HEK293 (cell line): ENCODE results near the gene CUL7.
A peak's percentile ranks its signal among the peaks of the same experiment; 100 is the strongest.

Source experiments
- GFI1B ChIP-seq: fragments of 450-650 bp; formaldehyde crosslinking; IDR thresholded peaks from 2 replicates; pipeline ENCODE4 v1.5.1; 2016; ENCODE audit warnings: missing biosample characterization, missing genetic modification characterization
- OVOL3 ChIP-seq: fragments of 450-650 bp; formaldehyde crosslinking; IDR thresholded peaks from 2 replicates; pipeline ENCODE4 v1.5.1; 2016; ENCODE audit warnings: missing biosample characterization, missing genetic modification characterization
- REPIN1 ChIP-seq: fragments of 450-650 bp; formaldehyde crosslinking; IDR thresholded peaks from 2 replicates; pipeline ENCODE4 v1.5.1; 2017; ENCODE audit warnings: missing biosample characterization, missing genetic modification characterization, low read depth
- WT1 ChIP-seq: fragments of 450-650 bp; formaldehyde crosslinking; IDR thresholded peaks from 2 replicates; pipeline ENCODE4 v1.5.1; 2016; ENCODE audit warnings: missing biosample characterization, missing genetic modification characterization
- ZBTB8A ChIP-seq: fragments of 450-650 bp; formaldehyde crosslinking; IDR thresholded peaks from 2 replicates; pipeline ENCODE4 v1.5.1; 2016; ENCODE audit warnings: missing biosample characterization, missing genetic modification characterization
- ZFHX2 ChIP-seq: fragments of 450-650 bp; formaldehyde crosslinking; conservative IDR thresholded peaks from 2 replicates; pipeline ENCODE4 v1.5.1; 2016; ENCODE audit warnings: missing biosample characterization, missing genetic modification characterization
- ZNF121 ChIP-seq: fragments of 450-650 bp; formaldehyde crosslinking; IDR thresholded peaks from 2 replicates; pipeline ENCODE4 v1.5.1; 2016; ENCODE audit warnings: missing biosample characterization, missing genetic modification characterization
- ZNF2 ChIP-seq: fragments of 450-650 bp; formaldehyde crosslinking; IDR thresholded peaks from 2 replicates; pipeline ENCODE4 v1.5.1; 2016; ENCODE audit warnings: missing biosample characterization, missing genetic modification characterization
- ZNF221 ChIP-seq: fragments of 450-650 bp; formaldehyde crosslinking; IDR thresholded peaks from 2 replicates; pipeline ENCODE4 v1.5.1; 2017; ENCODE audit warnings: missing biosample characterization, missing genetic modification characterization, borderline replicate concordance
- ZNF274 ChIP-seq, 2 experiments: fragments of 200-500 bp in 1 of 2; fragments of 450-650 bp in 1 of 2; sonication (Bioruptor generic) in 1 of 2; formaldehyde crosslinking in 1 of 2; IDR thresholded peaks; 2 replicates each; pipeline versions ENCODE4 v1.5.1 to v1.6.1; 2014 to 2016; ENCODE audit warnings: borderline replicate concordance in 1 of 2, inconsistent platforms in 1 of 2, low read length in 1 of 2, missing biosample characterization in 1 of 2, missing genetic modification characterization in 1 of 2
- ZNF292 ChIP-seq: fragments of 450-650 bp; formaldehyde crosslinking; IDR thresholded peaks from 2 replicates; pipeline ENCODE4 v1.5.1; 2016; ENCODE audit warnings: low read depth, missing biosample characterization, missing genetic modification characterization, borderline replicate concordance
- ZNF366 ChIP-seq: fragments of 450-650 bp; formaldehyde crosslinking; conservative IDR thresholded peaks from 2 replicates; pipeline ENCODE4 v1.5.1; 2016; ENCODE audit warnings: missing biosample characterization, missing genetic modification characterization
- ZNF404 ChIP-seq: fragments of 450-650 bp; formaldehyde crosslinking; IDR thresholded peaks from 2 replicates; pipeline ENCODE4 v1.5.1; 2017; ENCODE audit warnings: missing biosample characterization, missing genetic modification characterization
- ZNF426 ChIP-seq: fragments of 450-650 bp; formaldehyde crosslinking; IDR thresholded peaks from 2 replicates; pipeline ENCODE4 v1.5.1; 2017; ENCODE audit warnings: missing biosample characterization, missing genetic modification characterization, mild to moderate bottlenecking, inconsistent platforms, moderate library complexity
- ZNF433 ChIP-seq: fragments of 450-650 bp; formaldehyde crosslinking; IDR thresholded peaks from 2 replicates; pipeline ENCODE4 v1.5.1; 2016; ENCODE audit warnings: missing biosample characterization, missing genetic modification characterization, low read depth
- ZNF514 ChIP-seq: fragments of 450-650 bp; formaldehyde crosslinking; IDR thresholded peaks from 2 replicates; pipeline ENCODE4 v1.5.1; 2016; ENCODE audit warnings: missing biosample characterization, missing genetic modification characterization
- ZNF560 ChIP-seq: fragments of 450-650 bp; formaldehyde crosslinking; IDR thresholded peaks from 2 replicates; pipeline ENCODE4 v1.5.1; 2017; ENCODE audit warnings: missing biosample characterization, missing genetic modification characterization, borderline replicate concordance
- ZNF600 ChIP-seq: fragments of 450-650 bp; formaldehyde crosslinking; IDR thresholded peaks from 2 replicates; pipeline ENCODE4 v1.5.1; 2016; ENCODE audit warnings: missing biosample characterization, missing genetic modification characterization
- ZNF623 ChIP-seq: fragments of 450-650 bp; formaldehyde crosslinking; IDR thresholded peaks from 2 replicates; pipeline ENCODE4 v1.5.1; 2016; ENCODE audit warnings: missing biosample characterization, missing genetic modification characterization
- ZNF747 ChIP-seq: fragments of 450-650 bp; formaldehyde crosslinking; IDR thresholded peaks from 2 replicates; pipeline ENCODE4 v1.5.1; 2016; ENCODE audit warnings: missing biosample characterization, missing genetic modification characterization
- ZNF776 ChIP-seq: fragments of 450-650 bp; formaldehyde crosslinking; IDR thresholded peaks from 2 replicates; pipeline ENCODE4 v1.5.0; 2017; ENCODE audit warnings: missing biosample characterization, missing genetic modification characterization, borderline replicate concordance
- ZNF791 ChIP-seq: fragments of 450-650 bp; formaldehyde crosslinking; IDR thresholded peaks from 2 replicates; pipeline ENCODE4 v1.5.1; 2016; ENCODE audit warnings: missing biosample characterization, missing genetic modification characterization
- ZNF830 ChIP-seq: fragments of 450-650 bp; IDR thresholded peaks from 2 replicates; pipeline ENCODE4 v1.5.0; 2018; ENCODE audit warnings: missing biosample characterization, missing genetic modification characterization, low read depth, mild to moderate bottlenecking, moderate library complexity
- ZNF843 ChIP-seq: fragments of 450-650 bp; formaldehyde crosslinking; IDR thresholded peaks from 2 replicates; pipeline ENCODE4 v1.5.1; 2016; ENCODE audit warnings: missing biosample characterization, missing genetic modification characterization
- ZSCAN23 ChIP-seq: fragments of 450-650 bp; formaldehyde crosslinking; IDR thresholded peaks from 2 replicates; pipeline ENCODE4 v1.5.1; 2016; ENCODE audit warnings: missing biosample characterization, missing genetic modification characterization
- TF ChIP-seq, protein P1 (sequence below): fragments of 450-650 bp; formaldehyde crosslinking; IDR thresholded peaks from 2 replicates; pipeline ENCODE4 v1.5.1; 2016; ENCODE audit warnings: missing biosample characterization, missing genetic modification characterization, low read depth
- TF ChIP-seq, protein P2 (sequence below): fragments of 450-650 bp; formaldehyde crosslinking; IDR thresholded peaks from 2 replicates; pipeline ENCODE4 v1.5.1; 2016; ENCODE audit warnings: missing biosample characterization, missing genetic modification characterization
- TF ChIP-seq, protein P3 (sequence below): fragments of 450-650 bp; formaldehyde crosslinking; IDR thresholded peaks from 2 replicates; pipeline ENCODE4 v1.5.1; 2016; ENCODE audit warnings: missing biosample characterization, missing genetic modification characterization
- TF ChIP-seq, protein P4 (sequence below): fragments of 450-650 bp; formaldehyde crosslinking; IDR thresholded peaks from 2 replicates; pipeline ENCODE4 v1.5.1; 2016; ENCODE audit warnings: missing biosample characterization, missing genetic modification characterization
- TF ChIP-seq, protein P5 (sequence below): fragments of 450-650 bp; formaldehyde crosslinking; conservative IDR thresholded peaks from 2 replicates; pipeline ENCODE4 v1.5.1; 2016; ENCODE audit warnings: low read depth, missing biosample characterization, missing genetic modification characterization

The CUL7 gene

DNA sequence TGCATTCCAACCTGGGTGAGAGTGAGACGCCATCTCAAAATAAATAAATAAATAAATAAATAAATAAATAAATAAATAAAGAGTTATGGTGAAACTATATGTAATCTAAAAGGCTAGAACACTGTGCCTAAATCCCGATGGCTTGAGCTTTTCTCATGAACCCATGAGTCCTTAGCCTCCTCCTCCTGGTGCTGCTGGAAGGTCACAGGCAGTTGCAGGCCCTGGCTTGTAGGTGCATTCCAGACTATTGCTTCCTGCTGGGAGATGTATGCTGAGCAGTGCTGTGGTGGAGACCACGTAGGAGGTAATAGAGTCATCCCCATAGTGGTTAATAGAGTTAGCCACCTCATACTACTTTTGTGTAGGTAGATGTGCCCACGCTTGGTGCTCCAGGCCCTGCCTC is 35.0 kb upstream of the CUL7 start (continued):
- TF ChIP-seq ZFHX2 (tag by site-specific recombination) = peak; percentile 97
- peak; percentile 90 for TF ChIP-seq ZNF623
- no peak for TF ChIP-seq ZNF776 (tag by site-specific recombination)
- TF ChIP-seq, protein P1, sequence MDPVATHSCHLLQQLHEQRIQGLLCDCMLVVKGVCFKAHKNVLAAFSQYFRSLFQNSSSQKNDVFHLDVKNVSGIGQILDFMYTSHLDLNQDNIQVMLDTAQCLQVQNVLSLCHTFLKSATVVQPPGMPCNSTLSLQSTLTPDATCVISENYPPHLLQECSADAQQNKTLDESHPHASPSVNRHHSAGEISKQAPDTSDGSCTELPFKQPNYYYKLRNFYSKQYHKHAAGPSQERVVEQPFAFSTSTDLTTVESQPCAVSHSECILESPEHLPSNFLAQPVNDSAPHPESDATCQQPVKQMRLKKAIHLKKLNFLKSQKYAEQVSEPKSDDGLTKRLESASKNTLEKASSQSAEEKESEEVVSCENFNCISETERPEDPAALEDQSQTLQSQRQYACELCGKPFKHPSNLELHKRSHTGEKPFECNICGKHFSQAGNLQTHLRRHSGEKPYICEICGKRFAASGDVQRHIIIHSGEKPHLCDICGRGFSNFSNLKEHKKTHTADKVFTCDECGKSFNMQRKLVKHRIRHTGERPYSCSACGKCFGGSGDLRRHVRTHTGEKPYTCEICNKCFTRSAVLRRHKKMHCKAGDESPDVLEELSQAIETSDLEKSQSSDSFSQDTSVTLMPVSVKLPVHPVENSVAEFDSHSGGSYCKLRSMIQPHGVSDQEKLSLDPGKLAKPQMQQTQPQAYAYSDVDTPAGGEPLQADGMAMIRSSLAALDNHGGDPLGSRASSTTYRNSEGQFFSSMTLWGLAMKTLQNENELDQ (tag by site-specific recombination) = no peak
- peak; percentile 73 for TF ChIP-seq GFI1B
- peak; percentile 91; the same call in 1 of the 2 replicates for TF ChIP-seq ZNF514
- peak; percentile 99 for TF ChIP-seq ZNF292 (tag by site-specific recombination)
- TF ChIP-seq ZNF843 (tag by site-specific recombination) = 0 out of 2 replicates have a peak, but pooled peaks have one; percentile 23
- peak; percentile 81; the same call in 1 of the 2 replicates for TF ChIP-seq ZSCAN23 (tag by site-specific recombination)
- peak; percentile 97 for TF ChIP-seq ZNF433 (tag by site-specific recombination)
- TF ChIP-seq ZNF560 (tag by site-specific recombination) = peak; percentile 99
- no peak for TF ChIP-seq ZNF830 (tag by site-specific recombination)
- TF ChIP-seq ZNF426 = peak; percentile 99
- TF ChIP-seq, protein P2, sequence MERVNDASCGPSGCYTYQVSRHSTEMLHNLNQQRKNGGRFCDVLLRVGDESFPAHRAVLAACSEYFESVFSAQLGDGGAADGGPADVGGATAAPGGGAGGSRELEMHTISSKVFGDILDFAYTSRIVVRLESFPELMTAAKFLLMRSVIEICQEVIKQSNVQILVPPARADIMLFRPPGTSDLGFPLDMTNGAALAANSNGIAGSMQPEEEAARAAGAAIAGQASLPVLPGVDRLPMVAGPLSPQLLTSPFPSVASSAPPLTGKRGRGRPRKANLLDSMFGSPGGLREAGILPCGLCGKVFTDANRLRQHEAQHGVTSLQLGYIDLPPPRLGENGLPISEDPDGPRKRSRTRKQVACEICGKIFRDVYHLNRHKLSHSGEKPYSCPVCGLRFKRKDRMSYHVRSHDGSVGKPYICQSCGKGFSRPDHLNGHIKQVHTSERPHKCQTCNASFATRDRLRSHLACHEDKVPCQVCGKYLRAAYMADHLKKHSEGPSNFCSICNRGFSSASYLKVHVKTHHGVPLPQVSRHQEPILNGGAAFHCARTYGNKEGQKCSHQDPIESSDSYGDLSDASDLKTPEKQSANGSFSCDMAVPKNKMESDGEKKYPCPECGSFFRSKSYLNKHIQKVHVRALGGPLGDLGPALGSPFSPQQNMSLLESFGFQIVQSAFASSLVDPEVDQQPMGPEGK (tag by site-specific recombination) = no peak
- TF ChIP-seq ZNF791 (tag by site-specific recombination) = peak; percentile 83
- no peak for TF ChIP-seq ZNF747
- TF ChIP-seq, protein P3, sequence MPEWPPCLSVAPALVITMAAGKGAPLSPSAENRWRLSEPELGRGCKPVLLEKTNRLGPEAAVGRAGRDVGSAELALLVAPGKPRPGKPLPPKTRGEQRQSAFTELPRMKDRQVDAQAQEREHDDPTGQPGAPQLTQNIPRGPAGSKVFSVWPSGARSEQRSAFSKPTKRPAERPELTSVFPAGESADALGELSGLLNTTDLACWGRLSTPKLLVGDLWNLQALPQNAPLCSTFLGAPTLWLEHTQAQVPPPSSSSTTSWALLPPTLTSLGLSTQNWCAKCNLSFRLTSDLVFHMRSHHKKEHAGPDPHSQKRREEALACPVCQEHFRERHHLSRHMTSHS (tag by site-specific recombination) = no peak
- TF ChIP-seq ZNF274 (IDR thresholded peaks at IDR 0.05; ENCODE audit: low read length) = no peak
- no peak for TF ChIP-seq ZNF274 (tag by site-specific recombination; IDR thresholded peaks at IDR 0.05; ENCODE audit: borderline replicate concordance)
- TF ChIP-seq ZNF221 (tag by site-specific recombination) = peak; percentile 38; the same call in 1 of the 2 replicates
- TF ChIP-seq OVOL3 (tag by site-specific recombination) = peak; percentile 78; the same call in 1 of the 2 replicates
- TF ChIP-seq ZNF404 (tag by site-specific recombination) = peak; percentile 99
- peak; percentile 91 for TF ChIP-seq ZBTB8A
- peak; percentile 68; the same call in 1 of the 2 replicates for TF ChIP-seq ZNF121 (tag by site-specific recombination)
- TF ChIP-seq WT1 (tag by site-specific recombination) = 0 out of 2 replicates have a peak, but pooled peaks have one; percentile 32
- TF ChIP-seq, protein P4, sequence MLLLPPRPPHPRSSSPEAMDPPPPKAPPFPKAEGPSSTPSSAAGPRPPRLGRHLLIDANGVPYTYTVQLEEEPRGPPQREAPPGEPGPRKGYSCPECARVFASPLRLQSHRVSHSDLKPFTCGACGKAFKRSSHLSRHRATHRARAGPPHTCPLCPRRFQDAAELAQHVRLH (tag by site-specific recombination) = peak; percentile 80; the same call in 1 of the 2 replicates
- no peak for TF ChIP-seq REPIN1 (tag by site-specific recombination)
- TF ChIP-seq ZNF366 (tag by site-specific recombination) = peak; percentile 38; the same call in 1 of the 2 replicates
- TF ChIP-seq, protein P5, sequence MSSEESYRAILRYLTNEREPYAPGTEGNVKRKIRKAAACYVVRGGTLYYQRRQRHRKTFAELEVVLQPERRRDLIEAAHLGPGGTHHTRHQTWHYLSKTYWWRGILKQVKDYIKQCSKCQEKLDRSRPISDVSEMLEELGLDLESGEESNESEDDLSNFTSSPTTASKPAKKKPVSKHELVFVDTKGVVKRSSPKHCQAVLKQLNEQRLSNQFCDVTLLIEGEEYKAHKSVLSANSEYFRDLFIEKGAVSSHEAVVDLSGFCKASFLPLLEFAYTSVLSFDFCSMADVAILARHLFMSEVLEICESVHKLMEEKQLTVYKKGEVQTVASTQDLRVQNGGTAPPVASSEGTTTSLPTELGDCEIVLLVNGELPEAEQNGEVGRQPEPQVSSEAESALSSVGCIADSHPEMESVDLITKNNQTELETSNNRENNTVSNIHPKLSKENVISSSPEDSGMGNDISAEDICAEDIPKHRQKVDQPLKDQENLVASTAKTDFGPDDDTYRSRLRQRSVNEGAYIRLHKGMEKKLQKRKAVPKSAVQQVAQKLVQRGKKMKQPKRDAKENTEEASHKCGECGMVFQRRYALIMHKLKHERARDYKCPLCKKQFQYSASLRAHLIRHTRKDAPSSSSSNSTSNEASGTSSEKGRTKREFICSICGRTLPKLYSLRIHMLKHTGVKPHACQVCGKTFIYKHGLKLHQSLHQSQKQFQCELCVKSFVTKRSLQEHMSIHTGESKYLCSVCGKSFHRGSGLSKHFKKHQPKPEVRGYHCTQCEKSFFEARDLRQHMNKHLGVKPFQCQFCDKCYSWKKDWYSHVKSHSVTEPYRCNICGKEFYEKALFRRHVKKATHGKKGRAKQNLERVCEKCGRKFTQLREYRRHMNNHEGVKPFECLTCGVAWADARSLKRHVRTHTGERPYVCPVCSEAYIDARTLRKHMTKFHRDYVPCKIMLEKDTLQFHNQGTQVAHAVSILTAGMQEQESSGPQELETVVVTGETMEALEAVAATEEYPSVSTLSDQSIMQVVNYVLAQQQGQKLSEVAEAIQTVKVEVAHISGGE = peak; percentile 85
- TF ChIP-seq ZNF2 (tag by site-specific recombination) = no peak
- TF ChIP-seq ZNF600 (tag by site-specific recombination) = peak; percentile 92
